ENCODE results near the gene SPART.

The SPART gene

GRCh38 chr13:36261976-36262375 is 84.2 kb downstream of the SPART start:
- no peak for TF ChIP-seq CTCF (conservative IDR thresholded peaks at IDR 0.05; ENCODE audit: low read depth)
- POLR2A ChIA-PET (ENCODE audit: low non-redundant PET) = no interaction called here
- DNase-seq (ENCODE audit: low spot score) = no peak
- CTCF ChIA-PET = no interaction called here
- no peak overlapping the region for H3K27ac ChIP-seq

- CTCF ChIA-PET = no interaction called here
- POLR2A ChIA-PET (ENCODE audit: low non-redundant PET) = no interaction called here
- H3K27ac ChIP-seq = no peak overlapping the region
- TF ChIP-seq CTCF (conservative IDR thresholded peaks at IDR 0.05; ENCODE audit: low read depth) = no peak
- DNase-seq (ENCODE audit: low spot score) = no peak
Measured at GRCh38 chr13:36261011-36261410, 85.2 kb downstream of the SPART start.

GRCh38 chr13:36259361-36260137 is 86.6 kb downstream of the SPART start:
- no peak for DNase-seq (ENCODE audit: low spot score)
- H3K27ac ChIP-seq = no peak overlapping the region
- no peak for TF ChIP-seq CTCF (conservative IDR thresholded peaks at IDR 0.05; ENCODE audit: low read depth)
- CTCF ChIA-PET = no interaction called here
- POLR2A ChIA-PET (ENCODE audit: low non-redundant PET) = no interaction called here

- no peak for TF ChIP-seq CTCF (conservative IDR thresholded peaks at IDR 0.05; ENCODE audit: low read depth)
- DNase-seq (ENCODE audit: low spot score) = no peak
- no peak overlapping the region for H3K27ac ChIP-seq
- ChIA-PET POLR2A (ENCODE audit: low non-redundant PET) (no interaction called here), CTCF (no interaction called here)
Measured at GRCh38 chr13:36258831-36259230, 87.4 kb downstream of the SPART start.
